Measurements from ENCODE around the gene FFAR1.
A peak's percentile ranks its signal among the peaks of the same experiment; 100 is the strongest.

FFAR1 gene

DNA sequence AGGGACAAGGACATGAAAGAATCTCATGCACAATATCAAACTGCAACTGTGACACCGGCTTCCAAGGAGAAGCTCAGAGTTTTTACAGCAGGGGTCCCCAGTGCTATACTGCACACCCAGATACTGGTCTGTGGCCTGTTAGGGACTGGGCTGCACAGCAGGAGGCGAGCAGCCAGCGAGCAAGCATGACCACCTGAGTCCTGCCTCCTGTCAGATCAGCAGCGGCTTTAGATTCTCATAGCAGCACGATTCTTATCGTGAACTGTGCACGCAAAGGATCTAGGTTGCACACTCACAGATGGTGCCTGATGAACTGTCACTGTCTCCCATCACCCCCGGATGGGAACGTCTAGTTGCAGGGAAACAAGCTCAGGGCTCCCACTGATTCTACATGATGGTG is 31.8 kb upstream of the FFAR1 start:
- no peak for DNase-seq

DNA sequence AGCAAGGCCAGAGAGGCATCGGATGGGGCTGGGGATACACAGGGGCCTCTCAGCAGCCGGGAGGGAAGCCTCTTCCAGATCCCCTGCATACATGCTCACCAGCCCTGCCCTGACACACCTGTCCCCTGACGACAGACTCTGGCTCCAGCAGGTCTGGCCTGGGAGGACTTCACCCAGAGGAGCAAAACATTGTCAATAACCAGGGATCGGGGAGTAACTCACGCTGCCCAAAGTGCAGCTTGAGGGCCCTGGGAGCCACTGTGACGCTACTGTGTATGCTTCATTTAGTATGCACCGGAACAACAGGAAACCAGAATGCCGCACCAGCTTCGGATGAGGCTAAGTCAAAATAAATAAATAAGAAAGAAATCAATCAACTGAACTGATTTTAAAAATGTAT is 31.1 kb upstream of the FFAR1 start:
- no peak for DNase-seq

DNA sequence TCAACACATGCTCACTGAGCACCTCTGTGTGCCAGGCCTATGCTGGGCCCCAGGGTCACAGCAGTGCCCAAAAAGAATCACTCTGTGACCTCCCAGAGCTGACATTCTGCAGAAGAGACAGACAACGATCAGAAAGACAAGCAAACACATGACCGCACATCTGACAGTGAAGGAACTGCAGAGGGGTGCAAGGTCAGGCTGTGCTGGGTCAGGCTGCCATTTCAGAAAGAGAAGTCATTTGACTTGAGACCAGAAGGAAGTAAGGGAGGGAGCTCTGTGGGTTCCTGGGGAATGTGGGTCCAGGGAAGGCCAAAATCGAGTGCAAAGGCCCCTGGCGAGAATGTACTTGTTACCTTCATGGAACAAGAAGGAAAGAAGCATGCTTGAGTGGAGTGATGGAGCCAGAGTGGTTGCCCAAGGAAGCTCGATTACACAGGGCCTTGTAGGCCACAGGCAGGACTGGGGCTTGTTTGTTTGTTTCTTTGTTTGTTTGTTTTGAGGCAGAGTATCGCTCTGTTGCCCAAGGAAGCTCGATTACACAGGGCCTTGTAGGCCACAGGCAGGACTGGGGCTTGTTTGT is 30.1 kb upstream of the FFAR1 start:
- DNase-seq: no peak

DNA sequence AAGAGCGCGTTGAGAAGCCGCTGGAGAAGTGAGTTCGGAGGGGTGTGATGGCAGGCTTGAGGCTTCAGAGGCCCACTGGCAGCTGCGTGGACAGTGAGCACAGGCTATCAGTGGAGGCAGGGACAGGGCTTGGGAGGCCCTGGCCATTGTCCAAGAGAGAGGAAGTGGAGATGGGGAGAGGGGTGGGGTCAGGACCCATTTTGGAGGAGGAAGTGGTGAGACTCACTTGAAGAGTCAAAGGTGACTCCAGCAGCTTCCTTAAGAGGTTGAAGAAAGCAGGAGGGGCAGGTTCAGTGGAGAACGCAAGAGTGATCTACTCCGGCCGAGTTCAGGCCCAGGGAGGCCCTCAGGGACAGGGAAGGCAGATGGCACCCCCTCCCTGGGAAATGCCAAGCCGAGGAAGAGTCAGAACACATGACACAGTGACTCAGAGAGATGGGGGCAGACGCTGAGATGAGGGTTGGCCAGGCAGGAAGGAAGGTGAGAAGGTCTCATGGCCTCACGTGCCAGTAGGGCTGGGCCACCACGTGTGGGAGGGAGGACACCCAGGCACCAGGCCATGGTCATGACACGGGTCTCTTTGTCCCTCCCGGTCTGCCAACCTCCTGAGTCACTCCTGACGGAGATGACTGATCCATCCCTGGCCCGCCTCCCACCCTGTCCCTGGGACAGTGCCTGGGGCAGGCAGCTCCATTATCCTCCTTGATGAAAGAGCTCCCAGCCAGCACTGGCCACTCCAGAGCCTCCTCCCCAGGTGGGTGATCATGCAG is 28.8 kb upstream of the FFAR1 start:
- no peak for DNase-seq

DNA sequence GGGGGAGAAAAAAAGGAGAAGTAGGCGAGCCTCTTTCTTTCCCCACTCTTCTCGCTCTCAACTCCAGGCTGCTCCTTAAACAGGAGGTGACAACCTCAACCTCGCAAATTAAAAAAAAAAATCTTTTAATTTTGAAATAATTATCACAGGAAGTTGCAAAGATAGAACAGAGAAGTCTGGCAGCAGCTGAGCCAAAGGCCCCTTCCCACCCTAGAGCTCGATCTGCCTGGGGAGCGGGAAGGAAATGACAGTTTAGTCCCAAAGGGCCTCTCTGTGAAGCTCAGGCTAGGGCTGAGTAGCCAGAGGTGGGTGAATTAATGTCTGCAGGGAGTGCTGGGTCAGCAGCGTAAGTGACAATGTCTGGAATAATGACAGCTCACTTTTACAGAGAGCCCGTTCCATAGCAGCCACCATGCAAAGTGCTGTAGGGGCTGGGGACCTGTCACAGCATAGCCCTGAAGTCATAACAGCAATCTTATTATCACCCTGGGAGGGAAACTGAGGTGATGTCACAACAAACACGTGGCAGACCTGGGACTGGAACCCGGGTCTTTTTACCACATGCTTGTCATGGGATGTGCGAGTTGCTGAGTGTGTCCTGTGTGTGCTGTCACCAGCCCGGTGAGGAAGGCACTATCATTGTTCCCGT is 27.5 kb upstream of the FFAR1 start:
- DNase-seq: peak; percentile 58 to 73

DNA sequence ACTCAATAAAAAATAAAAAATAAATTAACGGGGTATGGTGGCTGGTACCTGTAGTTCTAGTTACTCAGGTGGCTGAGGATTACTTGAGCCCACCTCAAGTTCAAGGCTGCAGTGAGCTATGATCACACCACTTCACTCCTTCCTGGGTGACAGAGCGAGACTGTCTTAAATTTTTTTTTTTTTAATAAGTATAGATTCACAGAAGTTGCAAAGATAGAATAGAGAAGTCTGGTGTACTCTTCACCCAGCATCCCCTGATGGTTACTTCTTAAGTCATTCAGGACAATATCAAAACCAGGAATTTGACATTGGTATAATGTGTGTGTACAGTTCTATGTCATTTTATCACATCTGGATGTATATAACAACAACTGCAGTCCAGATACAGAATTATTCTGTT is 26.4 kb upstream of the FFAR1 start:
- no peak for DNase-seq

DNA sequence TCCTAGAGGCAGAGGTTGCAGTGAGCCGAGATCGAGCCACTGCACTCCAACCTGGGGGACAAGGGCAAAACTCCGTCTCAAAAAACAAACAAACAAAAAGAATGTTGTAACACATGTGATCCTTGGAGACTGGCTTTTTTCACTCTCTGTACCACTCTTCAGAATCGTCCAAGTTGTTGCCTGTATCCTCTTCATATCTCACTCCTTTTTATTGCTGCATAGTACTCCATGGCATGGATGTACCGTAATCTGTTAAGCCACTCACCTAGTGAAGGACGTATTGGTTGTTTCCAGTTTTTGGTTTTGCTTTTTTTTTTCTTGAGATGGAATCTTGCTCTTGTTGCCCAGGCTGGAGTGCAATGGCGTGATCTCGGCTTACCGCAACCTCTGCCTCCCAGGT is 25.7 kb upstream of the FFAR1 start:
- DNase-seq: no peak

DNA sequence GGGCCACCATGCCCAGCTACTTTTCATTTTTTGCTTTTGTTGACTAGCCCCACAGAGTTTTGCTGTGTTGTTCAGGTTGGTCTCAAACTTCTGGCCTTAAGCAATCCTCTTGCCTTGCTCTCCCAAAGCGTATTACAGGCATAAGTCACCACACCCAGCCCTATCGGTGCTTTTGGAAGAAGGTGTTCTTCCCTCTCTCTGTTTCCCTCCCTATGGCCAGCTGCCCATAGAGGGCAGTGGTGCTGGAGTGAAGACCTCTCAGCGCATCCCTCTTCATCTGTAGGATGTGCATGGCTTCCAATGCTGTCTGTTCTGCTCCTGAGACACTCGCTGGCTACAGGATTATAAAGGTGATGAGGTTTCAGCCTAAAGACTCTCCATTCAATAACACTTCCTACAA is 20.1 kb upstream of the FFAR1 start:
- DNase-seq: no peak

DNA sequence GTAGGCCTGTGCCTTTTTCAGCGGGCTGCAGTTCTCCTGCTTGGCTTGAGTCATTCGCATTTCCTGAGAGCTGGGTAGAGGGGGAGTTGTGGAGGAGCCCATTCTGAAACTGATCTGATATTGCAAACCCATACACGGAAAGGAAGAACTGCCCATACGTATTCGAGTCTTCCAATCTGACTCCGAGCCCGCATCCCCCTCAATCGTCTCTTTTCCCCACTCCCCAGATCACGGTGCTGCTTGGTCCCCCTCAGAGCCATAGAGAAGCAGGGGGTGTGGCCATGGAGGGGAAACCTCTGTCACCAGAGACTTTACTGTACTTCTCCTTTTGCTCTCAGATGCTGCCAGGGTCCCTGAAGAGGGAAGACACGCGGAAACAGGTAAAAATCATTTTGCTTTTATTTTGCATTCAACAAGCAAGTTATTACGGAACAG is 18.8 kb upstream of the FFAR1 start, which contains the start of gene CD22:
TSS of gene CD22 (plus strand) at position 337 of the 435 bp plus-strand sequence. CDS start 2,854 bp downstream, outside the sequence.
- peak; percentile 78 to 90 for DNase-seq

DNA sequence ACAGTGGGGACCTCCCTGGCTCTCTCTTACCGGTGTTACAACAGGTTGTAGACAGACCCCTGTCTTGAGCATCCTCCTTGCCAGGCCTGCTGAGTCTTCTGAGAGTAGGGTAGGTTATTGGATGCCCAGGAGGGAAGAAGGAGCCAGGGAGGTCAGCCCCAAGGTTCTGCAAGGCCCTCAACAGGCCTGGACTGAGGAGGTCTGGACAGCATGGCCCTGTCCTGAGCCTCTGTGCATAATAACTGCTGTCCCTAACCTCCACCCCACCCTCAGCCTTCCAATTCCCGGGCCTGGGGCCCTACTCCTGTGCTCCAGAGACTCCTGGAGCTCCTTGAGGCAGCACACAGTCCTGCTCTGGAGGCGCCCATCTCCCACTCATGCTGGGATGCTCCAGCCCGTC is 18.4 kb upstream of the FFAR1 start:
- no peak for DNase-seq

DNA sequence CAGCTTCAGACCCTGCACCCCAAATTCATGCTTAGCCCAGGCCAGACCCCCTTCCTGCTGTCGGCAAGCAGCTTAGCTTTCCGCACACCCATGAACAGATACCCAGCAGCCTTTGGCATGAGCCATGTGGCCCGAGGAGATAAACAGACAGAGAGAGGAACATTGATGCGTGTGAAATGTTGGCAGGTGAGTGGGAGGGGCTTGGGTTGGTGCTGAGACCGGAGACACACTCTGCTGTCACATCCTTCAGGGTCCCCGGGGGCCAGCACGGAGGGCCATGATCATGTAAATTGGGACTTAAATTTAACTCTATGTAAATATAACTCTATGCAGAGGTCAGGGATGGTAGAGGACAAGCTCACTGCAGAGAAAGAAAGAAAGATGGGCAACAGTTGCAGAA is 17.2 kb upstream of the FFAR1 start:
- DNase-seq: no peak

DNA sequence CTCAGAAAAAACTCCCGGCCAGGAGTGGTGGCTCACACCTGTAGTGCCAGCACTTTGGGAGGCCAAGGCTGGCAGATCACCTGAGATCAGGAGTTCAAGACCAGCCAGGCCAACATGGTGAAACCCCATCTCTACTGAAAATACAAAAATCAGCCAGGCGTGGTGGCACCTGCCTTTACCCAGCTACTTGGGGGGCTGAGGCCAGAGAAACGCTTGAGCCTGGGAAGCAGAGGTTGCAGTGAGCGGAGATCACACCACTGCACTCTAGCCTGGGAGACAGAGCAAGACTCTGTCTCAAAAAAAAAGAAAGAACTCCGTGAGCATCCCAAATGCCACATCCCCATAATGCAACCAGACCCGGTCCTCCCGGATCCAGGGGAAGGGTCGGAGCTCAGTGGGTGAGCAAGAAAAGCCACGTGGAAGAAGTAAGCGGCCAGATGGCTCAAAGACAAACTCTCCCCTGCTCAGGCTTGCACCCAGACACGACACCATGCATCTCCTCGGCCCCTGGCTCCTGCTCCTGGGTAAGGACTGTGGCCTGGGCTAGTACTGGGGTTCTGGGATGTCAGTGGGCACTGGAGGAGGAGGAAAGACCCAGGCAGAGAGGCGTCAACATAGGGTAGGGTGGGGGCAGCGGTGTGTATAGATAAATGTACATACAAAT is 16.0 kb upstream of the FFAR1 start:
- no peak for DNase-seq

DNA sequence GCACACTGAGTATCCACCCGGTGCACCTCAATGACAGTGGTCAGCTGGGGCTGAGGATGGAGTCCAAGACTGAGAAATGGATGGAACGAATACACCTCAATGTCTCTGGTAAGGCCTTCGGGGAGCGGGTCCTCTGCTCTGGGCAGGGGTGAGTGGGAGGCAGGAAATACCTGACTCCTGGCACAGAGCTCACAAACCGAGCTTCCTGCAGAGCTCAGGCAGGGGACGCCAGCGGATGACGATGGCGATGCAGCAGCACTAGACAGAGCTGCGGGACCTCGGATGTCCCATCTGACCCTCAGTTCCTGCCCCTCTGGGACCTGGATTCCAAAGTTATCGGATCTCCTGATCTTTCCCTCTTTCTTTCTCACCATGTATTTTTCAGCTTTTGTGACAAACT is 14.9 kb upstream of the FFAR1 start:
- DNase-seq: no peak

DNA sequence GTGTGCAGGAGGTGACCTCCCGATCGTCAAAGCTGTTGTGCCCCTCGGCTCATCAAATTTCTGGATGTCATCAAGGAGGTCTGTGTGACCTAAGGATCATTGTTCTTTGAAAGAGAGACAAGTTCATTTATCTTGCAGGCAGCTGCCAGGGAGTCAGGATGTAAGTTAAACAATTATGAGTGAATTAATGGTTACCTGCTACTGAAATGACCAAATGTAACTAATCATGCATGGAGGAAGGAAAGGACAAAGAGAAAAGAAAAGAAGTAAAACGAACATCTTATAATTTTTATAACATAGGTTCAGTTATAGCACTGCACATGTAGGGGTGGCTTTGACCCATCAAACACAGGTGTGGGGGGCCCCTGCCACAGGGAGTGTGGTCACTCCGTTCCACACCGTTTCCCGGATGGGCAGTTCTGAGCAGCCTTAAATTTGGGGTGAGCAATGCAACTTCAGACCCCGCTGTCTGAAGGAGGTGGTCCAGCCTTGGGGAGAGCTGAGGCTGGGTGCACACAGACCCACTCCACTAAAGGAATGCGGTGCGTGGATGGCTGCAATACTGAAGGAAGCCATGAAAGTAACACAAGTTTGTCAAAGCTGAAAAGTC is 13.5 kb upstream of the FFAR1 start:
- no peak for DNase-seq

DNA sequence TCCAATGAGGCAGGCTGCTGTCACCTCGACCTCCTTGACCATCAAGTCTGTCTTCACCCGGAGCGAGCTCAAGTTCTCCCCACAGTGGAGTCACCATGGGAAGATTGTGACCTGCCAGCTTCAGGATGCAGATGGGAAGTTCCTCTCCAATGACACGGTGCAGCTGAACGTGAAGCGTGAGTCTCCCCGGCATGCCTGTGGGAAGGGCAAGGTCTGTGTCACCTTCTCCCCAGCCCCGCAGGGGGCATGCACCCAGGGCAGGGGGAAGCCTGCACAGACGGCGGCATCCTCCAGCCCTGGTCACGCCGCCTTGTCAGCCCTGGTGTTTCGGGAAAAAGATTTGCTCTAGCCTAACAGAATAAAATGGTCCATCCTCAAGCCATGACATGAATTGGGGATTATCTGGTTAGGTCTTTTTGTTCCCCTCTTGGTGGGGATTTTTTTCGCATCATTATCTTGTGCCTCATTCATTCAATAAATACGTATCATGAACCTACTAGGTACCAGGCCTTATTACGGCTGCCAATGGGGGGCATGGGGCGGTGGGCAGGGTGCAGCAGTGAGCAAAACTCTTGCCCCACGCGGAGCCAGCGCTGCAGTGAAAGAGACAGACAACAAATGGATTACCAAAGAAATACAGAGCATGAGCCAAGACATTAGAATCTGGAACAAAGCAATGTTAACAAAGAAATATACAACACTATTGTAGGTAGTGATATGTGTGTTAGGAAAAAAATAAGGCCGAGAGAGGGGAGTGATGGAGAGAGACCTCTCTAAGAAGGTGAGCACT is 11.3 kb upstream of the FFAR1 start:
- no peak for DNase-seq

DNA sequence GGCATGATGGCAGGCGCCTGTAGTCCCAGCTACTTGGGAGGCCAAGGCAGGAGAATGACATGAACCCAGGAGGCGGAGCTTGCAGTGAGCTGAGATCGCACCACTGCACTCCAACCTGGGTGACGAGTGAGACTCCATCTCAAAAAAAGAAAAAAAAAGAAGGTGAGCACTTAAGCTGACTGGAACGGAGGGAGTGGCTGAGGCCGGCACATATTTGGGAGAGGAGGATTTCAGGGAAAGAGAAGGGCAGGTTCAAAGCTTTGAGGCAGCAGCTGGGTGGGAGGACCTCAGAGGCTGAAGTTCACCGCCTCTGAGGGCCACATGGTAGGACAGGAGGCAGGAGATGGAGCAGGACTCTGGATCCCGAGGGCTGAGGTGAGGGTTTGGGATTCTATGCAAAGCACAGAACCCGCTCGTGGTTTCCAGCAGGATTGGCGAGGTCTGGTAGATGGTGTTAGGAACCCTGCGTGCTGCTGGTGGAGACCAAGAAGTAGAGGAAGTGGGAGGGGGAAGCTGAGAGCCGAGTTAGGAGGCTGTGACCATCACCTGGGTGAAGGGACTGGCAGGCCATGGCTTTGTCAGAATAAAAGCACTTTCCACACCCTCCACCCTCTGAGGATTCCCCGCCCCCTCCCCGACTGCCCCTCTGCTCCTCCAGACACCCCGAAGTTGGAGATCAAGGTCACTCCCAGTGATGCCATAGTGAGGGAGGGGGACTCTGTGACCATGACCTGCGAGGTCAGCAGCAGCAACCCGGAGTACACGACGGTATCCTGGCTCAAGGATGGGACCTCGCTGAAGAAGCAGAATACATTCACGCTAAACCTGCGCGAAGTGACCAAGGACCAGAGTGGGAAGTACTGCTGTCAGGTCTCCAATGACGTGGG is 10.4 kb upstream of the FFAR1 start:
- no peak for DNase-seq

DNA sequence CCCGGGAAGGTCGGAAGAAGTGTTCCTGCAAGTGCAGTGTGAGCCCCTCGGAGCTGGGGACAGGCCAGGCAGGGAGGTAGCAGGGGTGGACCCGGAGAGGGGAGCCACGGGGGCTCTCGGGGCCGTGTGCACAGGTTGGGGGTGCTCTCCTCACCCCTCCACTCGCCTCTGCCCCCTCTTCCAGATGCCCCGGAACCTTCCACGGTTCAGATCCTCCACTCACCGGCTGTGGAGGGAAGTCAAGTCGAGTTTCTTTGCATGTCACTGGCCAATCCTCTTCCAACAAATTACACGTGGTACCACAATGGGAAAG is 9.8 kb upstream of the FFAR1 start:
- DNase-seq: no peak

DNA sequence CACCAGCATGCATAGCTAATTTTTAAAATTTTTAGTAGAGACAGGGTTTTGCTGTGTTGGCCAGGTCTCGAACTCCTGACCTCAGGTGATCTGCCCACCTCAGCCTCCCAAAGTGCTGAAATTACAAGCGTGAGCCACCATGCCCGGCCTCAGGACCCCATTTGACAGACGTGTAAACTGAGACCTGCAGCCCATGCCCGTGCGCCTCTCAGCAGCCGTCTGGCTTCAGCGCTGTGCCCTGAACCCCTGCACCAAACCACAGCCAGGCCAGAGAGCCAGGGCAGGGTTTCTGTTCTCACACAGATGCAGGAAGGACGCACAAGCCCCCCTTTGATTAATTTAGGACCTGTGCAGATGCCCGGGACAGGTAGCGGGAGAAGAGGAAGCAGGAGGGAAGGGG is 7.3 kb upstream of the FFAR1 start:
- DNase-seq: no peak

DNA sequence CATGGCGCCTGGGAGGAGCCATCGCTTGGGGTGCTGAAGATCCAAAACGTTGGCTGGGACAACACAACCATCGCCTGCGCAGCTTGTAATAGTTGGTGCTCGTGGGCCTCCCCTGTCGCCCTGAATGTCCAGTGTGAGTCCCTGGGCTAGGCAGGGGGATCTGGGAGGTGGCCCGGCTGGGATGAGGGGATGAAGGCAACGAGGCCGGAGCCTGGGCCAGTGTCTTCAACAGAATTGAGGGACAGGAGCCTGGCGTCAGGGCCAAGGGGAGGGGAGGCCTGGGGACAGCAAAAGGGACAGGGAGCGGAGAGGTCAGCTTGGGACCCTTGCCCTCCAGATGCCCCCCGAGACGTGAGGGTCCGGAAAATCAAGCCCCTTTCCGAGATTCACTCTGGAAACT is 6.7 kb upstream of the FFAR1 start:
- no peak for DNase-seq

DNA sequence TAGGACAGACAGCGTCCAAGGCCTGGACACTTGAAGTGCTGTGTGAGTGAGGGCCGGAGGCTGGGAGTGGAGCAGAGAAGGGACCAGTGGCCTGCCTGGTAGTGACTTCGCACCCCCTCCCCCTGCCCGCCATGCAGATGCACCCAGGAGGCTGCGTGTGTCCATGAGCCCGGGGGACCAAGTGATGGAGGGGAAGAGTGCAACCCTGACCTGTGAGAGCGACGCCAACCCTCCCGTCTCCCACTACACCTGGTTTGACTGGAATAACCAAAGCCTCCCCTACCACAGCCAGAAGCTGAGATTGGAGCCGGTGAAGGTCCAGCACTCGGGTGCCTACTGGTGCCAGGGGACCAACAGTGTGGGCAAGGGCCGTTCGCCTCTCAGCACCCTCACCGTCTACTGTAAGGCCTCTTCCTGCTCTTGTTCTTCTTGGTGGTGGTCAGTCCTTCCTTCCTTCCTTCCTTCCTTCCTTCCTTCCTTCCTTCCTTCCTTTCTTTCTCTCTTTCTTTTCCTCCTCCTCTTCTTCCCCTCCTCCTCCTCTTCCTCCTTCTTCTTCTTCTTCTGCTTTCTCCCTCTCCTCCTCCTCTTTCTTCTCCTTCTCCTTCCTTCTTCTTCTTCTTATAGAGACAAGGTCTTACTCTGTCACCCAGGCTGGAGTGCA is 6.0 kb upstream of the FFAR1 start:
- no peak for DNase-seq

DNA sequence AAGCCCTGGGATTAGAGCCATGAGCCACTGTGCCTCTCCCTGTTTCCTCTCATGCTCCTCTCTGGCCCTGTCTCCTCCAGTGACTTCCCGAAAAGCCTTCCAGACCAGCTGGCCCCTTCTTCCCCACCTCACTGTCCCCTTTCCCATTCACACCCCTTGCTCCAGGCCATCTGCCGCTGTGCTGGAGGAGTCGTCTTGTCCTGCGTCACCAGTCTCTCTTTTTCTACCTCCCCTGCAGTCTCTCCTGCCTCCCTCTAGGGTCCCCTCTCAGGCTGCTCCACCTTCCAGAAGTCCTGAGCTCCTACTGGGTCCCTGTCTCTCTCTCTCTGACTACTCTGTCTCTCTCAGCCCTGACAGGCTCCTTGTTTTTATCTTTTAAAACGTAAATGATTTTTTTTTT is 5.3 kb upstream of the FFAR1 start:
- DNase-seq: no peak

All from Kasumi-1 (cell line).